ENCODE data around the gene MACROD2.

GRCh38 chr20:15099130-15099529 lies 1103.8 kb downstream of the MACROD2 start:
- TF ChIP-seq POLR2A (IDR thresholded peaks at IDR 0.05) (no peak), CTCF (IDR thresholded peaks at IDR 0.05) (no peak)
